GM18907 (cell line): ENCODE measurements around the gene RUBCN.
A peak's percentile ranks its signal among the peaks of the same experiment; 100 is the strongest.
"Not testable (repeated sequence)": the region's sequence is repeated elsewhere in the genome, so short reads cannot be mapped to it uniquely, and the experiment has no call there.

ENCODE experiments used
- ATAC-seq: cut with Tn5 transposase; IDR thresholded peaks from one replicate; pipeline ENCODE4 v1.9.1; 2021; ENCODE audit warnings: mild to moderate bottlenecking, moderate library complexity; ENCODE audit not compliant: unreplicated experiment

RUBCN gene

GRCh38 chr3:197687570-197687969, 49.1 kb downstream of the RUBCN start:
- no peak for ATAC-seq

GRCh38 chr3:197686899-197687298, 49.8 kb downstream of the RUBCN start:
- no peak for ATAC-seq

DNA sequence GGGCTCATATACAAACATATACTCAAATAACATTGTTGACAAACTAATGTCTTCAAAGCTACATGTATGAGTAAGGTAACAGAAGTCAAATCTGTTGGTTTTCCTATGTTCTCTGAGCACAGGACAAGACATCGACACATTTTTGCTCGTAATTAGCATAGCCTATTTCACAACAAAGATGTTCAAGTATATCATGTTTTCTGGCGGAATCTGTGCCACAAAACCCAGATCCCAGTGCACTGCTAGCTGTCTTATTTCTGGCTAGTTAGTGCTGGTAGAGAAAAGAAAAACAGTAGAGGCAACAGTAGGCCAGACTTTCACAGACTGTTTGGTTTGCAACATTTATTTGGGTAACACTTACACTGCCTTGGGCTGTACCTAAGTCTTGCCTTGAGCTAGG, 51.2 kb downstream of the RUBCN start:
- no peak for ATAC-seq

DNA sequence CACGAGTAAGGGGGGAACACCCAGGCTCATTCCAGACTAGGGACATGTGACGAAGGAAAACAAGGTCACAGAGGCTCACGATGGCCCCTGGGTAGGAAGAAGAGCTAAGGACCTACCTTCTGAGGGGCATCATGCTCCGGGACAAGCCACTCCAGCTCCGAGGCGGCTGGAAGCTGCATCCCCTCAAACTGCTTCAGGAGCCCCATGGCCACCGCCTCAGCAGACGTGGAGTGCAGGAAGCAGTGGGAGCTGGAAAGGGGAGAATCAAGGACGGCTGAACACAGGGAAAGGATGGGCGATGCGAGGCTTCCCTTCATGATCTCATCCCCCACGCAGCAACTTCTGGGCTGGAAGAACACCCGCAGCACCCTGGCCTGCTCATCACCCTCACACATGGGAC, 53.5 kb downstream of the RUBCN start:
- no peak for ATAC-seq

DNA sequence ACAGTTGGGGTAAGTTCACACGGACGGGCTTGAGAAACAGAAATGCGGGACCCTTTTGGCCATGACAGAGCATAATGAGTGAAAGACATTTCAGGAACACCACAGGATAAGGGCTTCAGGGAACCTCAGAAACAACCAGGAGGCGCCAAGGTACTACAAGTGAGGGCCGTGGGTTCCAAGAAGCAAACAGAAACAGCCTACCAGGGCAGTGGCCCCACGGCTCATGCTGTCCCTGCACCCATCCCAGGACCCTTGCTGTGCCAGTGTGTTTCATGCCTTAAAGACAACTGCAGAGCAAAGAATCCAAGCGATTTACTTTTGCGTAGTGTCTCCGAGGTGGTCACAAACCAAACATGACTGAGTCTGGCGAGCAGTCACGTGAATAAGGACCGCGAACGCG, 54.0 kb downstream of the RUBCN start:
- ATAC-seq: no peak

DNA sequence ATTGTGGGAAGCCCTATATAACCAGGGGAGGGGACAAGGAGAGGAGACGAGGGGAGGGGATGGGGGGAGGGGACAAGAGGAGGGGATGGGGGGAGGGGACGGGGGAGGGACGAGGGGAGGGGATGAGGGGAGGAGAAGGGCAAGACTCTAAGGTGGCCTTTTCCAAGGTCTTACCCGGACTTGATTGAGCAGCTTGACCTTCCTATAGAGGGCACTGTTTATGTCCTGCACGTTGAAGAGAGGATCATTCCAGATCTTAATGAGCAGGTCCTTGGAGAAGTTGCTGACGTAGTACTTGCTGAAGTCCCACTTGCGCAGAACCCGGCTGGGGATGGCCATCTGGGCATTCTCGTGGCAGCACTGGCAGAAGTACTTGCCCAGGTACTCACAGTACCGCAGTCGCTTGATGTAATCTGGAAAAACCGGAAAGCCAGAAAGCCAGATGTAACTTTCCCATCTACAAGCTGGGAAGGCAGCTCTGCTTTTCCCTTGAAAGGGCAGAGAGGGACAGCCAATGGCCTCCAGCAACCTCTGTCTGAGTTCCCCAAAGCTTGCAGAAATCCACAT, 55.7 kb downstream of the RUBCN start:
- ATAC-seq: no peak

GRCh38 chr3:197675951-197676350, 60.8 kb downstream of the RUBCN start:
- no peak for ATAC-seq

DNA sequence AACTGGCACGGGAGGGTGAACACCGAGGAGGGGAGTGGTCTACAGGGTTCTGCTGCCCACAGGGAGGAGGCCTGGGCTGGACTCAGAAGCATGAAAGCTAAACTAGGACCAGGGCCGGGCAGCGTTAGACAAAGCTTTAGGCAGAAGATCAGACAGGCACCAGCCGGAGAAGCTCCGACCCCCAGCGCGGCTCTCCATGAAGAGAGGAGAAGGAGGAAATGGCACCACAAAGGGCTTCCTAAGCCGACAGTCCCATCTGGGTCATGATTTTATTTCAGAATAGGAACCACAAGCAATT, 61.2 kb downstream of the RUBCN start:
- ATAC-seq: no peak

DNA sequence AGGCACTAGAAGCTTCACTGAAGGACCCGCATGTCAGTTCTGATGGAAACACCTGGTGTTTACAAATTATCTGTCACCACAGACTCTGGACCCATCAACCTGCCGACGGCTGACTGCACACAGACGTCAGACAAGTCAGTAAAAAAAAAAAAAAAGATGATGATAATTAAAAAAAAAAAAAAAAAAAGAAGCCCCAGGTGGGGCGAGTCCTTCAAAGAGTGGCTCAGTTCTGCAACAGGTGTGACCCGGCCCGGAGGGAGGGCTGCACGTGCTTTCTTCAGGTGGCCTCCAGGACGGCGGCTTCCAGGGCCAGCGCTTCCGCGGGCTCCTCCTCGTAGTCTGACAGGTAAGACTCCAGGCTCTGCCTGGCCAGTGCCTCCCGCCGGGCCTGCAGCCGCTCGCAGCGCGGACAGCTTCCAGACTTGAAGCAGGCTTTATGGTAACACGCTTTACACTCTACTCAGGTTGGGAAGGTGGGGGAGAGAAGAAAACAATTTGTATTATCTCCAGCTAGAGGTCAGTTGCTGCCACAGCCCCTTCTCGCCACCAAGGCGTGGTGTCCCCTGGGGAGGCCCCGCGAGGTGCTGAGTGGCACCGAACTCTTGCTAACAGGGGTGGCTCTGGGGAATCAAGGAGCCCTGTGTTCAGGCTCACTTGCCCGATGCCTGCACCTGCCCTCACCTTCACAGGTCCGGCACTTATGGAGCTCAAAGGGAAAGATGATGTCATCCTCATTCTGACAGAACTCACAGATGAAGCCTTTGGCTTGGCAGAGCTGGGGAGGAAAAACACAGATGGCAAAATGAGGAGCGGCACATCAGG, 61.8 kb downstream of the RUBCN start:
- ATAC-seq: no peak

GRCh38 chr3:197673170-197673569, 63.5 kb downstream of the RUBCN start:
- no peak for ATAC-seq

DNA sequence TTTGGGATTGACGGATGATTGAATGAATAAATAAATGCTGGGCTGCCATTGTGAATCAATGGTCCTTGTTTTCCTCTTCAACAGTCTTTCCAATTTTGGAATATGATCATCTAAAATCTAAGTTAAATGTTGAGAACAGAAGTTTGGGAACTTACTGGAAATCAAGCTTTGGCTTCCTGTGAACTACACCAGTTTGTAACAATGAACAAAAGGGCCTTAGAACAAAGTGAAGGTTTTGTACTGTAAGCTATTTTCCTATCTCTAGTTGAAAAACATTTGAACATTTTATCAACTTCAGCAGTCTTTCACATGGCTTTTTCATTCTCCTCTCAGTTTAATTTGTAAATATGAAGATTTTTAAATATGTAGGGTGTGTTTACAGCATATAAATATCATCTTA, 66.3 kb downstream of the RUBCN start:
- ATAC-seq: no peak

DNA sequence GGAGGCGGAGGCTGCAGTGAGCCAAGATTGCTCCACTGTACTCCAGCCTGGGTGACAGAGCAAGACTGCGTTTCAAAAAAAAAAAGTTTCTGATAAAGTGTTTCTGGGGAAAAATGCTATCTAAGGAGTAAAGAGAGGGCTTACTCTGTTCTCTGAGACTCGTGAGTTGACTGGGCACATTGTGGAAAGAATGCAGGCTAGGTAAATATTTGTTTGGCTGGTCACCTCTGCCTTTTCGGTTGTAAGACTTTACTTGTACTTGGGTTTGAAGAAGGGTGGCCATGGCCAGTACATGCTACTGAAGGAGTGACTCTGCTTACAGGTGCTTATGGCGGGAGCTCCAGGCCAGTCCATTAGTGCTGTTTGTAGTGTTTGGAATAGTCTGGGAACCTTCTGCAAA, 68.7 kb downstream of the RUBCN start:
- no peak for ATAC-seq

DNA sequence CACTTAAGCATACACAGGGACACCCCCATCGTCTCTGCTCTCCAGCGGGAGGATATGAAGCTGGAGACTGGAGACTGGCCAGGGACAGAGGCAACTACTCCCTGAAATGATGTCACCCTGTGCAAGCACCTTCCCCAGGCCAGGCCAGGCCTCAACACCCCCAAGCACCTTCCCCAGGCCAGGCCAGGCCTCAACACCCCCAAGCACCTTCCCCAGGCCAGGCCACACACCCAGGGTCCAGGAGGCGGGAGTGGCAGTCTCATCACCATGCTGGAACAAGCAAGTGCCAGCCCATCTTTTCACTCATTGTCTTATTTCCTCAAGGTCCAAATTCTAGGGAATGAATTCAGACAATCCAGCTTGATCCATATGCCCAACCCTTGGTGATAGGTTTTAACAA, 69.4 kb downstream of the RUBCN start:
- ATAC-seq: not testable (repeated sequence)

DNA sequence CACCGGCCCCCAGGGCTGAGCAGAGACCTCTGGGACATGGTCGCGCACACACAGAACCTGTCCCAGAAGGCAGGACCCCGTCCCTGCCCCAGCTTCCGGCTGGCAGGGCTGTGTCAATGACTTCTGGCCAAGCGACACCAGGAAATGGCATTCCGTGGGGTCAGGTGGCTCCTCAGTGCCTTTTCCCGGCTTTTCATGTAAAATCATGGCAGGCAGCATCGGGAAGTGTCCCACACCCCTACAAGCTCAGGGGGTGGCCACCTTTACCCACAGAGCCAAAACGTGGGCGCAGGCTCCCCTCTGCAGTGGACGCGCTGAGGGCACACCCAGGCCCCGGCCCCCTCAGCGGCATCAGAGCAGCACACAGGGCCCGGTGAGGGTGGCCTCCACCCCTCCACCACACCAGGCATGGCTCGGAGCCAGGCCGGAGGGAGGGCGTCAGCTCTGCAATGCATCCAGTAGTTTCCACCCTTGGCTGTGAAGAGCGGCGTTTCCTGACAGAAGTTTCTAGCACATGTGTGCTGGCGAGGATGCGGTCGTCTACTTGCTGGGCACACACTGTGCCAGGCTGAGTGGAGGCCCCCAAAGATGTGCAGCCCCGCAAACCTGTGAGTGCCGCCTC, 70.4 kb downstream of the RUBCN start:
- not testable (repeated sequence) for ATAC-seq

DNA sequence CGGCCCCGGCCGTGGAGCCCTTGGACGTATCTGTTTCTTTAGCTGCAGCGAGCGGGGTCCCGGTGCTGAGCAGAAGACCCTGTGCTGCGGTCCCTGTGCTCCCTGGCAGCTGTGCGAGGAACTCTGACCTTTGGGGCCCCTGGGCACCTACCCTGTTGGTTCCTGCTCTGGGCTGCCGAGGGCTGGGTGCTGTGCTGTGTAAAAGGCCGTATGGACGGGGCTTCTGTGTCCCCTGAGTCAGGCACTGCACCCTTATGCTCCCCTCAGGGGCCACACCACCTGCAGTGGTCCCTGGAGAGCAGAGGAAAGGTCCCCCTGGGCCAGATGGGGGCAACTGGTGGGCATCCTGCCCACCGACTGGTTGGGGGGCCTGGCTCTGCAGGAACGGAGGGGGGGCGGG, 71.2 kb downstream of the RUBCN start:
- peak; percentile 12 for ATAC-seq

GRCh38 chr3:197665142-197665491, 71.6 kb downstream of the RUBCN start:
- peak; percentile 88 for ATAC-seq

- ATAC-seq: peak; percentile 70
Measured at GRCh38 chr3:197664414-197665141, 72.1 kb downstream of the RUBCN start.

DNA sequence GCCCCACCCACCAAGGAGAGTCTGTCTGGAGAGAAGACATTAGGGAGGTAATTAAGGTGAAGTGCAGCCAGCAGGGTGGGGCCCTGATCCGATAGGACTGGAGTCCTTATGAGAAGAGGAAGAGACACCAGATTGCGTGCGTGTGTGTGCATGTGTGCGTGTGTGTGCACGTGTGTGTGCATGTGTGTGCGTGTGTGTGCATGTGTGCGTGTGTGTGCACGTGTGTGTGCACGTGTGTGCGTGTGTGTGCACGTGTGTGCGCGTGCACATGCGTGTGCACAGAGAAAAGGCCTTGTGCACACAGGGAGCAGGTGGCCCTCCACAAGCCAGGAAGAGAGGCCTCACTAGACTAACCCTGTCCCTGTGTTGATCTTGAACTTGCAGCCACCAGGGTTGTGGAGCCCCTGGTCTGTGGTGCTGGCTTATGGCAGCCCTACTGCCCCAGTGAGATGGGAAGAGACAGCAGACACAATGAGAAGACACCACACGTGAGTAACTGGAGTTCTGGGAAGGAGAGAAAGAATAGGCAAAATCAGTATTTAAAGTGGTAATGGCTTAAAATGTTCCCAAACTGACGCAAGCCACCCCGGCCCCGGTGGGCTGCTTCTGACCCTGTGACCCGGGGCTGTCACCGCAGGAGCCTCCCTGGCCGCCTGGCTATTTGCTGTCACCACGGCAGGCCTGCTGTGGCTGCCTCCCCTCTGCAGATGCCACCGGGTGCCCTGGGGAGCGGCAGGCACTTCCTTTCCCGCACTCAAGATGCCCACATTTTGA, 73.2 kb downstream of the RUBCN start:
- not testable (repeated sequence) for ATAC-seq

GRCh38 chr3:197662352-197662751, 74.4 kb downstream of the RUBCN start:
- not testable (repeated sequence) for ATAC-seq

- not testable (repeated sequence) for ATAC-seq
Measured at GRCh38 chr3:197661874-197662273, 74.8 kb downstream of the RUBCN start.

GRCh38 chr3:197661234-197661834, 75.4 kb downstream of the RUBCN start:
- ATAC-seq: not testable (repeated sequence)
